Upper lobe of left lung (tissue), 4 donors: ENCODE data around the gene SPDYE17.
"Not testable (repeated sequence)": the region's sequence is repeated elsewhere in the genome, so short reads cannot be mapped to it uniquely, and the experiment has no call there.

ENCODE experiments used
- CTCF ChIP-seq, 6 experiments: fragments of 450-650 bp in 4 of 6; fragments of 200-600 bp in 2 of 6; sonication (generic) in 2 of 6; IDR thresholded peaks; one replicate each; pipeline ENCODE4 v1.5.1; 2016 to 2019; ENCODE audit warnings: antibody characterized with exemption in 6 of 6
- POLR2AphosphoS5 ChIP-seq, 2 donors: sonication (generic); formaldehyde crosslinking; IDR thresholded peaks; one replicate each; pipeline ENCODE4 v1.5.1; 2017; ENCODE audit warnings: antibody characterized with exemption in 2 of 2

- not testable (repeated sequence) for TF ChIP-seq CTCF, POLR2AphosphoS5 (IDR thresholded peaks at IDR 0.05)
These were observed 44.9 kb upstream of the SPDYE17 start for GRCh38 chr7:77077060-77077459.
